ENCODE data around the gene CDKN1C.
A peak's percentile ranks its signal among the peaks of the same experiment; 100 is the strongest.

Gene CDKN1C

GRCh38 chr11:2885678-2886081 is at the start of gene CDKN1C:
Gene CDKN1C, minus strand, starts transcription at chr11:2885775. Its CDS starts 319 bp downstream, at chr11:2885456.
- DNase-seq: peak; percentile 90

- DNase-seq: no peak
Observed at GRCh38 chr11:2934611-2935239, 49.1 kb upstream of the CDKN1C start.

- no peak for DNase-seq
Observed at GRCh38 chr11:2934021-2934550, 48.5 kb upstream of the CDKN1C start.

- DNase-seq: peak; percentile 66
Observed at GRCh38 chr11:2933375-2934020, 47.9 kb upstream of the CDKN1C start.

- no peak for DNase-seq
Observed at GRCh38 chr11:2932850-2933251, 47.3 kb upstream of the CDKN1C start.

- DNase-seq: no peak
Observed at GRCh38 chr11:2931771-2932738, 46.5 kb upstream of the CDKN1C start.

- DNase-seq: no peak
Observed at GRCh38 chr11:2931420-2931746, 45.8 kb upstream of the CDKN1C start.

GRCh38 chr11:2930704-2931419 is 45.3 kb upstream of the CDKN1C start:
- DNase-seq: peak; percentile 59

GRCh38 chr11:2929950-2930703 is 44.6 kb upstream of the CDKN1C start:
- peak; percentile 43 for DNase-seq

- peak; percentile 40 for DNase-seq
Observed at GRCh38 chr11:2929531-2929949, 44.0 kb upstream of the CDKN1C start.

GRCh38 chr11:2928605-2929530 is 43.3 kb upstream of the CDKN1C start, which contains the start of gene PHLDA2:
Gene PHLDA2, minus strand, starts transcription at chr11:2929420. Its CDS starts 56 bp downstream, at chr11:2929364.
- peak; percentile 64 for DNase-seq

- no peak for DNase-seq
Observed at GRCh38 chr11:2927851-2928604, 42.5 kb upstream of the CDKN1C start.

- DNase-seq: no peak
Observed at GRCh38 chr11:2927121-2927800, 41.7 kb upstream of the CDKN1C start.

GRCh38 chr11:2926611-2927051 is 41.1 kb upstream of the CDKN1C start:
- no peak for DNase-seq

GRCh38 chr11:2924821-2925675 is 39.5 kb upstream of the CDKN1C start:
- no peak for DNase-seq

GRCh38 chr11:2924381-2924780 is 38.8 kb upstream of the CDKN1C start:
- no peak for DNase-seq

GRCh38 chr11:2923446-2924375 is 38.1 kb upstream of the CDKN1C start:
- no peak for DNase-seq

All from CD4-positive, alpha-beta T cell treated with Interleukin-10 for 1 hour (primary cell).